Activated CD8-positive, alpha-beta memory T cell treated with anti-CD3 and anti-CD28 coated beads, Interleukin-2, amount 50 U/mL, for 1 hour (primary cell): ENCODE results near the gene PCSK5.
"Not testable (repeated sequence)": the region's sequence is repeated elsewhere in the genome, so short reads cannot be mapped to it uniquely, and the experiment has no call there.

Experiments
- DNase-seq: peaks from one replicate; pipeline ENCODE4 v3.0.0-alpha.2; 2020; ENCODE audit errors: extremely low read depth

Gene PCSK5

DNA sequence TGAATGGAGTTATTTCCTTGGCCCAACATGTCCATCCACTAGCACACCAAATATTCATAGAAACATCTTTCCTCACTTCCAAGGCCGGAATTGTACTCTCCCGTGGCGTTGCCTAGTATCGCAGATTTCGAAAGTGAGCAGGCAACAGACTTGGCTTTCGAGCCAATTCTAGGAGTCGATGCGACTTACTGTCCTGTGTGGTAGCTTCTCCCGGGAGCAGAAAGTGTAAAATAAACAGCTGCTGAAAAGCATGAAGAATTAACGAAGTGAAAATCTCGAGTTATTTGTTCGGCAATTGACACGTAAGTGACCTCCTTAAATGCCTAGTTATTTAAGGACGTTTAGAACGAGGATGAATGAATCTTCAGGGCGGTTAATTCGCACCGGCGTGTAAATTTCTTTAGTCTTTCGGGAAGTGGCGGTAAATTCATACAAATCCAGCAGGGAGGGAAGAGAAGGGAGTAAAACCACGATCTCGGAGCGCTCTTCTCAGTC, 449 bp upstream of the PCSK5 start:
- no peak for DNase-seq

DNA sequence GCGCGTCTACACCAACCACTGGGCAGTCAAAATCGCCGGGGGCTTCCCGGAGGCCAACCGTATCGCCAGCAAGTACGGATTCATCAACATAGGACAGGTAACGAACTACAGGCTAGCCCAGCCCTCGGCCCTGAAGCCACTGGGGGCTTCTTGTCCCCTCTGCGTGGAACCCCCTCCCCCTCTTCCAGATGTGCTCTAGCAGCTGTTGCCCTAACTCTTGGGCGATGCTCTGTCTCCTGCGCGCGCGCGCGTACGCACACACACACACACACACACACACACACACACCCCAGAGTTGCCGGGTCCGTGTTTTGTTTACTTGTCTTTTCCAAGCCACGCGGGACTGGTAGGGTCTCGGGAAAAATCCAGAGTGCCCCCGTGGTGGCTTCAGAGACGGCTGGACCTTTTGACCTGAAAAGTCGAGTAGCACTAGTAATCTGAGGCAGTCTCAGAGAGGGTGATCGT, 836 bp downstream of the PCSK5 start:
- no peak for DNase-seq

DNA sequence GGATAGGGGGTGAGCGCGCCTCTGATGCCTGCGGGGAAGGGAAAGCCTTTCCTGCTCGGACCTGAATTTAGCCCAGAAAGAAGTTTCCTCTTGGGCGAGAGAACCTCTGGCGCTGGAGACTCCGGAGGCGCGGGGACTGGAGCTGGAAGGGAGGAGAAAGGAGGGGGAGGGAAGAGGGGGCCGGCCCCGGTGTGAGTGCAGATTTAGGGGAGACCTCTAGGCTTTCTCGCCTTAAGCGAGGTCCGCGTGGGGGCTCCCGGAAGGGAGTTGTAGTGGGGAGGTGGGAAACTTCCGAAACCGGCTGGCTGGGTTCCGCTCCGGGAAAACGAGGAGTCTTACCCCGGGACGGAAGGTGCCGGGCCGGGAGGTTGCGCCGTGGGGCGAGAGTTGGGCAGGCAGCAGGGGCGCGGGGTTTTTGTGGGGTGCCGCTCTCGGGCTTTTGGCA, 1.3 kb downstream of the PCSK5 start:
- no peak for DNase-seq

DNA sequence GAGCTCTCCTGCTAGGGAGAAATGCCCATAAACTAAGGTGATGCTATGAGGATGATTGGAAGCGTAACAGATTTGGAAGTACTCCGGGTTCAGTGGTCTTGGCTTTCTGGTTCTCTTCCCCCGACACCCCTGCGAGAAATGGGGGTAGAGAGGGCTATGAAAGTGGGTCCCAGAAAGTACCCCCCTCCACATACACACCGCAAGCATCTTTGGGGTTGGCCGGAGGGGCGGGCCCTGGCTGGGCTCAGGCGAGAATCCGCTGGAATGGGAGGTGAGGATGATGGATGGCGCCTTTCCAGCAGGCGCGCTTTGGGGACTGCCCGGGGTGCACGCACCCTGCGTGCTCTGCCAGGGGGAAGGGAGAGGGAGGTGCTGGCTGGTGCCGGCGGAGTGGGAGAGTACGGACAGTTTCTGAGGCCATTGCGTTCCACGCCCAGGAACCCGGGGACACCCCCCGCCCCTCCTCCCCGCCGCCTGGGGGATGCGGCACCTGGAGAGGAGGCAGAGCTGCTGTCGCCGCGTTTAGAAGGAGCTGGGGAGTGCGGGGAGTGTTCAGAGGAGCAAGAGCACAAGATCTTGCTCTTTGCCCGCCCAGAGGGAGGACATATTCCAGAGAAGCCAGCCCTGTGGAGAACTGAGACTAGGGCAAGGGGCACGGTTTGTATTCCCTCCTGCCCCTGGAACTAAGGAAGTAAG, 1.9 kb downstream of the PCSK5 start:
- no peak for DNase-seq

DNA sequence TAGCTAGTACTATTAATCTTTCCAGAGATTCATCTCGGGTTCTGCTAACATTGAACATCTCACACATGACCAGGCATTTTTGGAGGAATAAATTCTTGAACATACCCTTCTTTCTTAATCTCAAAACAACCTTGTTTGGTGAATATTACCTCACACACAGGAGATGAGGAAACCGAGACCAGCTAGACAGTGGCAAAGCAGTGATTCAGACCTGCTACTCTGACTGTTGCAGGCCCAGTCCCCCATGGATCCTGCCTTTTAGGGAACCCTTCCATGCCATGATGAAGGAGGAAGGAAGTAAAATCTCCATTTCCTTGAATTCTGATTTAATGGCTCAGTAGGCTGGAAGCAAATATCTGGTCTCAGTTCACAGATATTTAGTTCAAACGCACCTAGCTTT, 2.6 kb downstream of the PCSK5 start:
- DNase-seq, result no peak

DNA sequence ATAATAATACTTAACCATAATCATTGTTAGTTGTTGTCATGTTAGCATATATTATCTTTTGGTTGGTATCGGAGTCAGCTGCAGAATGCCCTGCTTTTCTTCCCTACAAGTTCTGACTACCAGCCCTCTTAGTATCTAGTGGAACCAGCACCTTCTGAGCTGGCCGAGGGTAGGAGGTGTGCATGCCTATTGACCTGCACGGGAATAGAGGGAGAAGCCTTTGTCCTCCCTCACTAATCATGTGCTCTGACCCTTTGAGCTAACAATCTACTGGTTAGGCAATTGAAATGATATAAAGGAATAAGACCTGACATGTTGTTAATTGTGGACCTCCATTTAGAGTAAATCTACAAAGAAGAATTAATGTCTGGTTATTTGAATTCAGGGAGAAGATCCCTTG, 4.1 kb downstream of the PCSK5 start:
- no peak for DNase-seq

DNA sequence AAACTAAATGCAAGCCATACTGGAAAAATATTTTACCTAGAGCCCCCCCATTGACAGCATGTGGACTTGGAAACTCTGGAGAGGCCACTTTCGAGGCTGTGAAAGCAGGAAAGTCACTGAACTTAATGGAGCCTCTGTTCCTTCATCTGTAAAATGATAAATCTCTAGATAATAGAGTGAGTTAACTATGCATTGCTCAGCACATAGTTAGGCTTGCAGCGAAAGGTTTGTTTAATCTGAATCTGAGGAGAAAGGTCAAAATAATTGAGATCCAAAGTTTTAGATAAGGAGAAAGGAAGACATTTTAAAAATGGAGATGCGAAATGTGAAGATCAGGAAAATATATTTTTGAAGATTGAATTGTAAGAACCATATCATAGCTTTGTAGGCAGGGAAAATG, 4.6 kb downstream of the PCSK5 start:
- DNase-seq, result no peak

DNA sequence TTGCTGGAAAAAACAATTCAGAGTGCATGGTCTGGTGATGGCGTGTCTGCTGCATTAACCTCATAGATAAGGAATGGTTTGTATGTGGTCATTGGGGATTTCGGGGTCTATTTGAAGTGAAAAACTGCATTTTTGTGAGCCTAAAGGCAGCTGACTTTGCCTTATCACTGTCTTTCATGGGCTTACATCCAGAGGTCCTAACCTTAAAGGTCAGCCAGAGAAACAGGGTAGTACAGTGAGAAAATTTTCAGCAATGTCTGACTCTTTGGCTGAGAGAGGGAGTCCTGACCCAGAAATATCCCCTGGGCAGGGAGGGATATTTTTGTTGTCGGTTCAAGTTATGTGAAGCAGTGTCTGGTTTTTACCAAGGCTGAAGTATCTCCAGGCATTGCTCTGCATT, 5.7 kb downstream of the PCSK5 start:
- DNase-seq, result no peak

DNA sequence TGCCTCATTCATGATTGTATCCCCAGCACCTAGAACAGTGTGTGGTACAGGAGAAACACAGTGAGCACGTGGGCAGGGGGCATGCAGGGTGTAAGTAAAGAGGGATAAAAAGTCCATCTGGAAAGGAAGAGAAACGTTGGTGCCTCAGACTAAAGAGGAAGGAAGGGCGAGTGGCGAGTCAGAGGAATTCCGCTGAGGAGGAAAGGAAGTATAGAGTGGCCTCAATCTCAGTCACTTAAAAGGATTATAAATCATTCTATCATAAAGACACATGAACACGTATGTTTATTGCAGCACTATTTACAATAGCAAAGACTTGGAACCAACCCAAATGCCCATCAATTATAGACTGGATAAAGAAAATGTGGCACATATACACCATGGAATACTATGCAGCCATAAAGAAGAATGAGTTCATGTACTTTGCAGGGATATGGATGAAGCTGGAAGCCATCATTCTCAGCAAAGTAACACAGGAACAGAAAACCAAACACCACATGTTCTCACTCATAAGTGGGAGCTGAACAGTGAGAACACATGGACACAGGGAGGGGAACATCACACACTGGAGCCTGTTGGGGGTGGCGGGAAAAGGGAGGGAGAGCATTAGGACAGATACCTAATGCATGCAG, 10.5 kb downstream of the PCSK5 start:
- DNase-seq, result not testable (repeated sequence)

DNA sequence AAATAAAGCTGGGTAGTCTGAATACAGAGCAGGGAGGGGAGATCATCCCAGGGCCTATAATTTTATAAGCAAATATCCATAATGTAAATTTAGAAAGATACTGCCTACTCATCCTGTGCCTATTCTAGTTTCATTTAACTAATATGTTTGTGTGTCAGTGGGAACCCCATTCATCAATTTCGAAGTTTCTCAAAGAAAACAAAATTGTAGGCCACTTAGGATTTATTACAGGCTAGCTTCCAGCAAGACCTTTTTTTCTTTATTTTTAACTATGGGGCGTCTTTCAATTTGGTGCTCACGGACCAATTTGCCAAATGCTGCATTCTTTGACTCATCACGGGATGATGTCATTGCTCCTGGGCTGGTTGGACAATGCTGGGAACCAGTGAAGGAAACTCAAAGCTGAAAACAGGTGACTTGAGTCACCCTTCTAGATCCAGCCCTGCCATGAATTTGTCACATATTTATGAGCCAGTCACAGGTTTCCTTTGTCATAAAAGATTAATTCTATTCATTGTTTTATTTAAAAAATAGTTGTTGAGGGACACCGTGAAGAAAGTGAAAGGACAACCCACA, 13.4 kb downstream of the PCSK5 start:
- DNase-seq, result no peak

DNA sequence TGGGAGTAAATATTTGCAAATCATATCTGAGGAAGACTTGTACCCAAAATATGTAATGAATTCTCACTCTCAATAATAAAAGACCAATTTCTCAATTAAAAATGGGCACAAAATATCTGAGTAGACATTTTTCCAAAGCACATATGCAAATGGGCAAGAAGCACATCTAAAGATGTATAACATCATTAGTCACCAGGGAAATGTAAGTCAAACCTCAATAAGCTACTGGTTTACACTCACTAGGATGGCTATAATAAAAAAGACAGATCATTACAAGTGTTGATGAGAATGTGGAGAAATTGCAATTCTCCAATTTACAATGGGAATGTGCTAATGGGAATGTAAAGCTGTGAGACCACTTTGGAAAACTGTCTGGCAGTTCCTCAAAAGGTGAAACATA, 13.9 kb downstream of the PCSK5 start:
- DNase-seq, result no peak

DNA sequence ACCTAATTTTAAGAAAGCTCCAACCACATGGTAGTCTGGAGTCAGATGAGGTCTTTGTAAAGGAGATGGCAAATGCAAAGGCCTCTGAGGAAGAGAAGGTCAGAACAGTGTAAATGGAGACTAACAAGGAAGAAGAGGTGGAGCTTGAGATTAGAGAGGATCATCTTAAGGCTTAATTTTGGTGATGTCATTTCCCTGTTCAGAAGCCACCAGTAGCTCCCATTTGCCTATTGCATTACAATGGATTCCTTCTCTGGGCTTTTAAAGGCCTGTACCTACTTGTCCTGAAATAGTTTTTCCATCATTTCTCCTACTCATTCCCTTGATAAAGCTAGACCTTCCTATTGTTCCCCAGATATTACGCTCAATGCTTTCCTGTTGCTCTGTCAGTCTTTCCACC, 16.1 kb downstream of the PCSK5 start:
- DNase-seq, result no peak

DNA sequence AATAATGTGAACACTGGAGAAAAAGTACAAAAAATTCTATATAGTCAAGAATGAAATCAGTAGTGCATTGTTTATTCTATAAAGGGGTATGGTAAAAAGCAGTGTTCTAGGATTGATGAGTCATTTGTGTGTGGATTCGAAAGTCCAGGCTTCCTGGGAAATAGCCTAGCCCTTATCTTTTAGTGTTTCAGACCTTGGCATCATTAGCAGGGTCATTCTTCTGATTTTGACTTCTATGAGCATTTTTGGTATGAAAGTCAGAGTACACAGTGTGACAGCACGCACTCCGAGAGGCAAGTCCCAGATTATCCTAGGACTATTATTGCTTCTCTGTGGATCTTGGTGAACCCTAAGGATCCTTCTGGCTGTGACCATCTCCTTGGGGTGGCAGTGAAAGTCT, 16.9 kb downstream of the PCSK5 start:
- DNase-seq, result no peak

DNA sequence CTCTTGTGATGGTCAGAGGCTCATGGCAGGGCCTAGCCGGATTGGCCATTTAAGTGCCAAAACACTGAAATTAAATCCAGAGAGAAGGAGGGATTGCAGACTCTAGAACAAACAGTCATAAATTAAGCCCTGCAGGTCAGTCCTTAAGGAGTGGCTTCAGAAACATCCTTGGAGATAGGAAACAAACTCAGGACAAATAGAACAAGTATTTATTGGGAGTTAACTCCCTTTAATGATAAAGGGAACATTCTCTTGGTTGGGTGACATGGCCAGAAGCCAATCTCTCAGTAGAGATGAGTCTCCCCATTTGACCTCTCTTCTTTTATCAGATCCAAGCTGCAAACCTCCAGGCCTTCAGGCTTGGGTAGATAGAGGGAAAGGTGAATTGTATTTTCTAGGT, 17.4 kb downstream of the PCSK5 start:
- no peak for DNase-seq

DNA sequence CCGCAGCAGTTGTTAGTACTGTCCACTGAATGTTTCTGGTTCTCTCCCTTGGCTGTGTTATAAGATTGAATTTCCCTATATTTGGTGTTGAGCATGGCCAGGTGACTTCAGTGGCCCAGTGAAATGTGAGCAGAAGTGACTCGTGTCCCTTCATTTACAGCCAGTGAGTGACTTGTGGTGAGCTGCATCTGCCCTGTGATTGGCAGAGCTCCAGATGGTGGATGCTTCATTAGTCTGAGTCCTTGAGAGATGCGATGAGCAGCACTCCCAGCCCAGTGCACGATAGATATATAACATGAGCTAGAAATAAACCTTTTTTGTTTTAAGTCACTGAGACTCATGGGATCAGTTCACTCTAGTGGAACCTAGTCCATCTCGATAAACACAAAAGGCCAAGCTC, 19.3 kb downstream of the PCSK5 start:
- DNase-seq, result no peak

DNA sequence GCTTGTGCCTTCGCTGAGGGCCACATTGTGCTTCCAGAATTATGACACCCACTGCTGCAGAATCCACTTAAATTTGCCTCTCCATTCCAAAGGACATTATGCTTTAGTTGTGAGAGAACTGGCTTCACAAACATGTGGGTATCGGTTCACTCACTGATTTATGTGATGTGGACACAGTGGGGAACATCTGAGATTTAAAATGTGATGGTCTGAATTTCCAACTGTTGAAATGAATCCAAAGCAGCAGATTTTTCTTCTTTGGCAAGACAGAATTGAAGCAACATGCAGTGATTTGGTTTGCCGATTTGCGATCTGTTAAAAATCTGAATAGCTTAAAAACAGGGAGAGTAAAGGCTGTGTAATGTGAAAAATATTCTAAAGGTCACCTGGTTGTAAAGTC, 20.3 kb downstream of the PCSK5 start:
- no peak for DNase-seq

DNA sequence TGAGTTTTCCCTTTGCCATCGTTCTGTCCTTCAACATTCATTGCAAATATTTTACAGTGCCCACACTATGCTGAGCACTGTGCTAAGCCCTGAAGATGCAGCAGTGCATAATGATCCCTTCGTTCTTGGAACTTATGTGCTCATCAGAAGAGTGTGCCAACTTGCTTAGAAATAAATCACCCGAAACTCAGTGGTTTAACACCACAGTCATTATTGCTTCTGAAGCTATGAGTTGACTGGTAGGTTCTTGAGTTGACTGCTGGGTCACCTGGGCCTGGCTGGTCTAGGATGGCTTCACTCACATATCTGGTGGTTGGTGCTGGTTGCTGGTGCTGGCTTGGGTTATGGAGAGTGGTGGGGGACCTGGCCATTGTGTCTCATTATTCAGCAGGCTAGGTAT, 20.9 kb downstream of the PCSK5 start:
- DNase-seq, result no peak

DNA sequence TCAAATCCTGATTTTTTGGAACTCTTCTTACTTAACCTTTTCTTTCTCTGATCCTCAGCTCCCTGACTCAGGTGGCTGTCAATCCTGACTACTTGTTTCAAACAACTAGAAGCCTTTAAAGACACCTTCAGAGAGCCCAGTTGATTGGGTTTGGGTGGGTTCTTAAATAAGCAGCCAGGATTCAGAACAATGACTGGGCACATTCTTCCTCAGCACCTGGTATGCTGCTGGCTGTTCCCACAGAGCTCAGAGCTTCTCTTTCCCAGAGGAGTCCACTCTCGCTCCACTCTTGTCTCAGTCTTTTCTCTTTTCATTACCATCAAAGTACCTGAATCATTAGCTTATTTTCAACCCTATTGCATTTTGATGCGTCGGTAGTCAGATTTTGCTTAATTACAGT, 22.5 kb downstream of the PCSK5 start:
- DNase-seq, result no peak

DNA sequence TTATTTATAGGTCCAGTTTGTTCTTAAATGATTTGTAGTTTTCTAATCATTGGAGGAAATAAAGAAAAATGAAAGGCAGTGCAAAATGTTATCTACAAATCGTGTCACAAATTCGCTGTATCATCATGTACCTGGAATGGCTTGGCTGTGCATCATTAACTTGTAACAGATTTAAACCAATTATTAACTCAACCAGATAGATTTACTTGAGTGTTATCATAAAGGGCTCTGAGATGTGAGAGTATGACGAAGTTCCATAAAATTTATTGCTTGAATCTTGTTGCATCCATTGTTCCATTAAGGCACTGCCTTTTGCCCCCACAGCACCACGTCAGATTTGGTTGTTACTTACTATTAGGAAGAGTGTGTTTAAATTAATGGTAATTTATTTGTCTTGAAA, 23.5 kb downstream of the PCSK5 start:
- no peak for DNase-seq

DNA sequence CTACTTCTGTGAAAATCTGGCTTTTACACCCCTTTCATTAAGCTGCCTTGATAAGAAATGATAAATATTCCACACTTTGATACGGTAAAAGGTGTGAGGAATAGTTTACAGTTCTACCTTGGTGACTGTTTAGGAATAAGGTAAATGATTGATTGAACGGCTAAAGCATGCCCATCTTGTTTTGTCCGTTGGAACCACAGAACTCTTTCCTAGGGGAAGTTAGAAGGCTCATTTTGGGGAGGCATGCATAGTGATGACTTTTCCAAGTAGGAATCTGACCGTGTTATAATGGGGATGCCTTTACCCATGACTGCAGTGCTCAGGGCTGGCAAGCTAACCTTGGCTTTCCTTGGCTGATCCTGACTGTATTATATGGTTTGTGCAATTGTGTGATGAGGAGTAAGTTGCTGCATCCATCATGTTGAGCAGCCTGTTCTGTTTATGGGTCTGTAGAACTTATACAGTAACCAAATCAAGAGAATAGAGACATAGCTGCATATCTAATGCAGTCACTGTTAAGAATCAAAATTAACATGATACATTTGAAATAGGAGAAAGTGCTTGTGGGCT, 24.5 kb downstream of the PCSK5 start:
- no peak for DNase-seq

DNA sequence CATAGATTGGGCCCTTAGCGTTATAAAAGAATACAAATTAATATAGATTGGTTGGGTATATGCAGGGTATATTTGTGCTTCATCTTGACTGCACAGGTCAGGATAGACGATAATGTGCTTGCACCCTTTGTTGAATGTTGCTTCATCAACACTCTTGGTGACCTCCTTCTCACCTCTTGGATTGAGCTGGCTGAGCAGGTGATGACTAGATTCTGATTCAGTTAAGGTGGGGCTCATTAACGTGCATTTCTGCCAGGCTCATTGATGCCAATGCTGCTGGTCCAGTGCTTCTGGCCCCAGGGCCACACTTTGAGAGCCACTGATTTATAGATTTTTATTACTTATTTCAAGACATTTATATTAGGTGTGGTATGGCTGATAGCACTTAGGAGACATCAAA, 27.7 kb downstream of the PCSK5 start:
- DNase-seq, result no peak

DNA sequence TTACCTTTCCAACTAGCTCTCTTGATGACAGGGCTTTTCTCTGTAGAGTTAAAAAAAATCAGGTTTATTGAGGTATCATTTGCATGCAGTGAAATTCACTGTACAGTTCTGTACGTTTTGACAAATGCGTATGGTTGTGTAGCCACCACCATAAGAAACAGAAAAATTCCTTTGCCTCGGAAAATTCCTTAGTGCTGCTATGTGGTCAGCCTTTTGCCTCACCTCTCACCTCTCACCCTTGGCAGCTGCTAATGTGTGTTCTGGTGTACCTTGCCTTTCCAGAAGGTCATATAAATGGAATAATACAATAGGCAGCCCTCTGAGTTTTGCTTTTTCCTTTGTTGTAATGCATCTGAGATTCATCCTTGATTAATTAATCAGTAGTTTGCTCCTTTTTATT, 28.4 kb downstream of the PCSK5 start:
- no peak for DNase-seq
